ENCODE data around the gene DENND1A. TPM values are rescaled to one million over a fixed set of nuclear protein-coding genes. Genes with fewer than 3 reads are reported as not detected.

DENND1A gene
- total and polyA plus RNA-seq, 5 experiments from 2014 or later, result 2.6 to 14.3 (median 5.3) TPM

- no peak for DNase-seq
- H3K36me3 Mint-ChIP-seq, result peaks cover 45 to 76% (median 70%) of the 10 kb centered on the region in 3 donors
- H3K27ac Mint-ChIP-seq, result no peak overlapping the region
- H3K9me3 Mint-ChIP-seq, result peaks cover 0 to 40% (median 19%) of the 10 kb centered on the region in 9 donors
- ATAC-seq, result no peak
- POLR2A ChIA-PET, result no interaction called here
- no peak overlapping the region for H3K4me3 Mint-ChIP-seq
- no peaks in the 10 kb centered on the region for H3K27me3 Mint-ChIP-seq
- H3K4me1 Mint-ChIP-seq, result no peaks in the 10 kb centered on the region
Measured at GRCh38 chr9:123584202-123585176, 345.4 kb downstream of the DENND1A start.

GRCh38 chr9:123583646-123584045, 346.3 kb downstream of the DENND1A start:
- Mint-ChIP-seq H3K36me3 (peaks cover 48 to 75% (median 70%) of the 10 kb centered on the region in 3 donors), H3K9me3 (peaks cover 4 to 40% (median 21%) of the 10 kb centered on the region in 9 donors)
- POLR2A ChIA-PET, result no interaction called here

GRCh38 chr9:123571240-123571639, 358.7 kb downstream of the DENND1A start:
- no peaks in the 10 kb centered on the region for H3K27me3 Mint-ChIP-seq

More at GRCh38 chr9:123583646-123584045, 346.3 kb downstream of the DENND1A start:
- ATAC-seq (no peak), DNase-seq (no peak)
- no peaks in the 10 kb centered on the region for H3K4me1 Mint-ChIP-seq
- H3K4me3 Mint-ChIP-seq, result no peak overlapping the region
- no peak overlapping the region for H3K27ac Mint-ChIP-seq
- no peaks in the 10 kb centered on the region for H3K27me3 Mint-ChIP-seq

GRCh38 chr9:123568691-123569688, 360.9 kb downstream of the DENND1A start:
- Mint-ChIP-seq H3K27ac (peak overlapping the region in 1 of 10 donors; percentile 30), H3K36me3 (peaks cover 11 to 26% (median 18%) of the 10 kb centered on the region in 3 donors), H3K9me3 (peaks cover 0 to 8% (median 0%) of the 10 kb centered on the region in 9 donors), H3K4me3 (no peak overlapping the region), H3K4me1 (peaks cover 0 to 6% (median 2%) of the 10 kb centered on the region in 4 donors), H3K27me3 (no peaks in the 10 kb centered on the region)
- DNase-seq, result no peak
- POLR2A ChIA-PET, result no interaction called here
- no peak for ATAC-seq

More at GRCh38 chr9:123571240-123571639, 358.7 kb downstream of the DENND1A start:
- ATAC-seq, result no peak
- peaks cover 0 to 17% (median 6%) of the 10 kb centered on the region in 9 donors for H3K9me3 Mint-ChIP-seq
- H3K36me3 Mint-ChIP-seq, result peaks cover 19 to 30% (median 23%) of the 10 kb centered on the region in 3 donors
- POLR2A ChIA-PET, result no interaction called here
- peaks cover 0 to 2% (median 0%) of the 10 kb centered on the region in 4 donors for H3K4me1 Mint-ChIP-seq
- no peak overlapping the region for H3K4me3 Mint-ChIP-seq
- no peak overlapping the region for H3K27ac Mint-ChIP-seq
- no peak for DNase-seq

GRCh38 chr9:123567013-123567412, 362.9 kb downstream of the DENND1A start:
- Mint-ChIP-seq H3K4me3 (no peak overlapping the region), H3K9me3 (no peaks in the 10 kb centered on the region)

GRCh38 chr9:123564652-123565051, 365.3 kb downstream of the DENND1A start:
- peaks cover 0 to 30% (median 27%) of the 10 kb centered on the region in 3 donors for H3K36me3 Mint-ChIP-seq
- POLR2A ChIA-PET, result no interaction called here
- no peak overlapping the region for H3K4me3 Mint-ChIP-seq
- ATAC-seq, result no peak
- DNase-seq, result no peak
- no peaks in the 10 kb centered on the region for H3K27me3 Mint-ChIP-seq
- H3K27ac Mint-ChIP-seq, result no peak overlapping the region
- peaks cover 6 to 13% (median 8%) of the 10 kb centered on the region in 4 donors for H3K4me1 Mint-ChIP-seq
- no peaks in the 10 kb centered on the region for H3K9me3 Mint-ChIP-seq

More at GRCh38 chr9:123567013-123567412, 362.9 kb downstream of the DENND1A start:
- H3K27ac Mint-ChIP-seq, result no peak overlapping the region
- no peaks in the 10 kb centered on the region for H3K27me3 Mint-ChIP-seq
- POLR2A ChIA-PET, result no interaction called here
- no peak for ATAC-seq
- peaks cover 6 to 10% (median 8%) of the 10 kb centered on the region in 4 donors for H3K4me1 Mint-ChIP-seq
- H3K36me3 Mint-ChIP-seq, result peaks cover under 1 to 22% (median 18%) of the 10 kb centered on the region in 3 donors
- no peak for DNase-seq

GRCh38 chr9:123562844-123563346, 367.0 kb downstream of the DENND1A start:
- Mint-ChIP-seq H3K4me1 (peaks cover 6 to 11% (median 8%) of the 10 kb centered on the region in 4 donors), H3K9me3 (no peaks in the 10 kb centered on the region), H3K4me3 (no peak overlapping the region), H3K27me3 (no peaks in the 10 kb centered on the region), H3K27ac (peak overlapping the region in 1 of 10 donors; percentile 35), H3K36me3 (peaks cover 0 to 24% (median 16%) of the 10 kb centered on the region in 3 donors)
- no peak for ATAC-seq
- DNase-seq, result no peak
- POLR2A ChIA-PET, result no interaction called here

- no peaks in the 10 kb centered on the region for H3K9me3 Mint-ChIP-seq
- no peaks in the 10 kb centered on the region for H3K27me3 Mint-ChIP-seq
- H3K4me3 Mint-ChIP-seq, result no peak overlapping the region
- H3K4me1 Mint-ChIP-seq, result peaks cover 6 to 11% (median 8%) of the 10 kb centered on the region in 4 donors
- H3K27ac Mint-ChIP-seq, result no peak overlapping the region
- POLR2A ChIA-PET, result no interaction called here
- no peak for ATAC-seq
- peaks cover 4 to 42% (median 31%) of the 10 kb centered on the region in 3 donors for H3K36me3 Mint-ChIP-seq
- no peak for DNase-seq
Measured at GRCh38 chr9:123561046-123561445, 368.9 kb downstream of the DENND1A start.

- no peak overlapping the region for H3K27ac Mint-ChIP-seq
- H3K9me3 Mint-ChIP-seq, result no peaks in the 10 kb centered on the region
- ATAC-seq, result no peak
Measured at GRCh38 chr9:123556464-123557435, 373.2 kb downstream of the DENND1A start.

GRCh38 chr9:123555646-123556045, 374.3 kb downstream of the DENND1A start:
- H3K36me3 Mint-ChIP-seq, result peaks cover 5 to 45% (median 40%) of the 10 kb centered on the region in 3 donors
- H3K27me3 Mint-ChIP-seq, result no peaks in the 10 kb centered on the region
- no peaks in the 10 kb centered on the region for H3K9me3 Mint-ChIP-seq
- H3K27ac Mint-ChIP-seq, result no peak overlapping the region
- H3K4me3 Mint-ChIP-seq, result no peak overlapping the region
- H3K4me1 Mint-ChIP-seq, result peaks cover 0 to 2% (median 0%) of the 10 kb centered on the region in 4 donors
- DNase-seq (no peak), ATAC-seq (no peak)
- POLR2A ChIA-PET, result no interaction called here

More at GRCh38 chr9:123556464-123557435, 373.2 kb downstream of the DENND1A start:
- Mint-ChIP-seq H3K36me3 (peaks cover 5 to 50% (median 45%) of the 10 kb centered on the region in 3 donors), H3K4me1 (peaks cover 0 to 2% (median 0%) of the 10 kb centered on the region in 4 donors), H3K27me3 (no peaks in the 10 kb centered on the region), H3K4me3 (no peak overlapping the region)
- no peak for DNase-seq
- POLR2A ChIA-PET, result no interaction called here

GRCh38 chr9:123552530-123552929, 377.4 kb downstream of the DENND1A start:
- H3K36me3 Mint-ChIP-seq, result peaks cover 5 to 42% (median 34%) of the 10 kb centered on the region in 3 donors
- peaks cover 0 to 3% (median 0%) of the 10 kb centered on the region in 4 donors for H3K4me1 Mint-ChIP-seq
- no peak overlapping the region for H3K27ac Mint-ChIP-seq
- ATAC-seq (no peak), DNase-seq (no peak)
- no peak overlapping the region for H3K4me3 Mint-ChIP-seq
- no peaks in the 10 kb centered on the region for H3K9me3 Mint-ChIP-seq
- H3K27me3 Mint-ChIP-seq, result no peaks in the 10 kb centered on the region
- POLR2A ChIA-PET, result no interaction called here
